HEK293 (cell line): ENCODE data around the gene CRTC3.
"Not testable (repeated sequence)": the region's sequence is repeated elsewhere in the genome, so short reads cannot be mapped to it uniquely, and the experiment has no call there.

Experiments used
- CTCF ChIA-PET: fragments of 350-600 bp; formaldehyde crosslinking; extraction: SDS; loops from one replicate; lab custom pipeline; 2021; ENCODE audit warnings: antibody characterized with exemption; lab: Yijun Ruan, JAX
- POLR2A ChIA-PET: fragments of 300-600 bp; formaldehyde crosslinking; extraction: SDS; loops from one replicate; lab custom pipeline; 2020; ENCODE audit warnings: antibody characterized with exemption, inconsistent platforms; lab: Yijun Ruan, JAX
- H3K27ac ChIP-seq: fragments of 200-500 bp; sonication (Bioruptor generic); 2 replicates; pipeline ENCODE4 v1.5.1; 2014; ENCODE audit warnings: low read depth, low read length, control low read depth, inconsistent platforms; ENCODE audit errors: extremely low read depth
- H3K36me3 ChIP-seq, 2 experiments: fragments of 200-500 bp in 1 of 2; sonication (Bioruptor generic) in 1 of 2; 1 replicate in 1 of 2; 2 replicates in 1 of 2; pipeline ENCODE4 v1.5.1; 2014 to 2017; ENCODE audit warnings: inconsistent platforms in 2 of 2, low read length in 2 of 2; ENCODE audit not compliant: control insufficient read depth in 2 of 2, insufficient read depth in 1 of 2
- H3K4me1 ChIP-seq: fragments of 200-500 bp; sonication (Bioruptor generic); 2 replicates; pipeline ENCODE4 v1.5.1; 2014; ENCODE audit warnings: mild to moderate bottlenecking, low read length, inconsistent platforms; ENCODE audit not compliant: control insufficient read depth, insufficient read depth
- H3K4me3 ChIP-seq: 2 replicates; pipeline ENCODE4 v1.5.1; 2011; ENCODE audit warnings: low read depth, mild to moderate bottlenecking, control low read depth, low read length, moderate library complexity
- H3K9me3 ChIP-seq: fragments of 200-500 bp; sonication (Bioruptor generic); 2 replicates; pipeline ENCODE4 v1.5.1; 2014; ENCODE audit warnings: low read depth, low read length, inconsistent platforms; ENCODE audit not compliant: control insufficient read depth, insufficient read depth
- GFI1B ChIP-seq: fragments of 450-650 bp; formaldehyde crosslinking; IDR thresholded peaks from 2 replicates; pipeline ENCODE4 v1.5.1; 2016; ENCODE audit warnings: missing biosample characterization, missing genetic modification characterization
- INSM2 ChIP-seq: fragments of 450-650 bp; formaldehyde crosslinking; IDR thresholded peaks from 2 replicates; pipeline ENCODE4 v1.5.1; 2016; ENCODE audit warnings: missing biosample characterization, missing genetic modification characterization
- YY2 ChIP-seq: fragments of 450-650 bp; formaldehyde crosslinking; IDR thresholded peaks from 2 replicates; pipeline ENCODE4 v1.5.1; 2016; ENCODE audit warnings: missing biosample characterization, missing genetic modification characterization
- ZBTB17 ChIP-seq: fragments of 450-650 bp; formaldehyde crosslinking; IDR thresholded peaks from 2 replicates; pipeline ENCODE4 v1.5.1; 2016; ENCODE audit warnings: missing biosample characterization, missing genetic modification characterization
- ZFP41 ChIP-seq: fragments of 450-650 bp; formaldehyde crosslinking; IDR thresholded peaks from 2 replicates; pipeline ENCODE4 v1.5.1; 2016; ENCODE audit warnings: missing biosample characterization, missing genetic modification characterization, borderline replicate concordance
- ZFP69B ChIP-seq: fragments of 450-650 bp; formaldehyde crosslinking; IDR thresholded peaks from 2 replicates; pipeline ENCODE4 v1.5.1; 2016; ENCODE audit warnings: missing biosample characterization, missing genetic modification characterization
- ZNF184 ChIP-seq: fragments of 450-650 bp; IDR thresholded peaks from 2 replicates; pipeline ENCODE4 v1.5.1; 2018; ENCODE audit warnings: missing biosample characterization, mild to moderate bottlenecking, missing genetic modification characterization
- ZNF26 ChIP-seq: fragments of 450-650 bp; formaldehyde crosslinking; IDR thresholded peaks from 2 replicates; pipeline ENCODE4 v1.5.1; 2016; ENCODE audit warnings: missing biosample characterization, missing genetic modification characterization
- ZNF274 ChIP-seq, 2 experiments: fragments of 200-500 bp in 1 of 2; fragments of 450-650 bp in 1 of 2; sonication (Bioruptor generic) in 1 of 2; formaldehyde crosslinking in 1 of 2; IDR thresholded peaks; 2 replicates each; pipeline versions ENCODE4 v1.5.1 to v1.6.1; 2014 to 2016; ENCODE audit warnings: borderline replicate concordance in 1 of 2, inconsistent platforms in 1 of 2, low read length in 1 of 2, missing biosample characterization in 1 of 2, missing genetic modification characterization in 1 of 2
- ZNF324 ChIP-seq: fragments of 450-650 bp; formaldehyde crosslinking; IDR thresholded peaks from 2 replicates; pipeline ENCODE4 v1.5.1; 2016; ENCODE audit warnings: missing biosample characterization, missing genetic modification characterization
- ZNF48 ChIP-seq: fragments of 450-650 bp; formaldehyde crosslinking; IDR thresholded peaks from 2 replicates; pipeline ENCODE4 v1.5.1; 2016; ENCODE audit warnings: missing biosample characterization, missing genetic modification characterization
- ZNF600 ChIP-seq: fragments of 450-650 bp; formaldehyde crosslinking; IDR thresholded peaks from 2 replicates; pipeline ENCODE4 v1.5.1; 2016; ENCODE audit warnings: missing biosample characterization, missing genetic modification characterization
- ZNF677 ChIP-seq: fragments of 450-650 bp; IDR thresholded peaks from 2 replicates; pipeline ENCODE4 v1.5.0; 2018; ENCODE audit warnings: missing biosample characterization, mild to moderate bottlenecking, missing genetic modification characterization, moderate library complexity
- ZNF701 ChIP-seq: fragments of 450-650 bp; formaldehyde crosslinking; IDR thresholded peaks from 2 replicates; pipeline ENCODE4 v1.5.1; 2016; ENCODE audit warnings: missing biosample characterization, missing genetic modification characterization
- ZNF768 ChIP-seq: fragments of 450-650 bp; formaldehyde crosslinking; IDR thresholded peaks from 2 replicates; pipeline ENCODE4 v1.5.1; 2018; ENCODE audit warnings: missing biosample characterization, mild to moderate bottlenecking, missing genetic modification characterization
- ZSCAN5A ChIP-seq: fragments of 450-650 bp; formaldehyde crosslinking; IDR thresholded peaks from 2 replicates; pipeline ENCODE4 v1.5.1; 2016; ENCODE audit warnings: missing biosample characterization, missing genetic modification characterization
- TF ChIP-seq, protein P1 (sequence below): fragments of 450-650 bp; formaldehyde crosslinking; IDR thresholded peaks from 2 replicates; pipeline ENCODE4; 2016; ENCODE audit warnings: missing biosample characterization, missing genetic modification characterization
- TF ChIP-seq, protein P2 (sequence below): fragments of 450-650 bp; IDR thresholded peaks from 2 replicates; pipeline ENCODE4 v1.5.1; 2018; ENCODE audit warnings: missing biosample characterization, missing genetic modification characterization
- TF ChIP-seq, protein P3 (sequence below): fragments of 450-650 bp; formaldehyde crosslinking; IDR thresholded peaks from 2 replicates; pipeline ENCODE4 v1.5.1; 2016; ENCODE audit warnings: missing biosample characterization, missing genetic modification characterization

Gene CRTC3

DNA sequence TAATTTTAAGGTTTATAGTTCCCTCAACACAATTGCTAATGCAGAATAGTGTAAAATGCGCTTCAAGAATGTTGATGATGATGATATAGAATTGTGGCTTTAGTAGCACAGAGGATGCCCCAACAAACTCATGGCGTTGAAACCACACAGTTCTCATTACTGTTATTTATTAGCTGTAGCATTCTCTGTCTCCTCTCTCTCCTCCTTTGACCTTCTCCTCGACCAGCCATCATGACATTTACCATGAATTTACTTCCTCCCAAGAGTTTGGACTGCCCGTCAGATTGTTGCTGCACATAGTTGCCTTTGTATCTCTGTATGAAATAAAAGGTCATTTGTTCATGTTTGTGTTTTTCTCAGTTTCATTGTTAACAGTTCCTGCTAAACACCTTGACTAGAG is 27.8 kb upstream of the CRTC3 start:
- Histone ChIP-seq H3K9me3 (no peaks in the 10 kb centered on the region; the same call in 1 of the 2 replicates), H3K27ac (no peak overlapping the region), H3K4me1 (no peaks in the 10 kb centered on the region), H3K4me3 (no peak overlapping the region), H3K36me3 (peaks cover 24 to 38% of the 10 kb centered on the region in 2 experiments)
- TF ChIP-seq ZNF48 (tag by site-specific recombination) (no peak), ZNF768 (no peak), ZNF677 (tag by site-specific recombination) (no peak), ZNF701 (no peak), ZSCAN5A (no peak), ZFP69B (no peak)
- TF ChIP-seq, protein P1, sequence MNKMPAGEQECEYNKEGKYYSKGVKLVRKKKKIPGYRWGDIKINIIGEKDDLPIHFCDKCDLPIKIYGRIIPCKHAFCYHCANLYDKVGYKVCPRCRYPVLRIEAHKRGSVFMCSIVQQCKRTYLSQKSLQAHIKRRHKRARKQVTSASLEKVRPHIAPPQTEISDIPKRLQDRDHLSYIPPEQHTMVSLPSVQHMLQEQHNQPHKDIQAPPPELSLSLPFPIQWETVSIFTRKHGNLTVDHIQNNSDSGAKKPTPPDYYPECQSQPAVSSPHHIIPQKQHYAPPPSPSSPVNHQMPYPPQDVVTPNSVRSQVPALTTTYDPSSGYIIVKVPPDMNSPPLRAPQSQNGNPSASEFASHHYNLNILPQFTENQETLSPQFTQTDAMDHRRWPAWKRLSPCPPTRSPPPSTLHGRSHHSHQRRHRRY (tag by site-specific recombination) = no peak
- TF ChIP-seq, protein P2, sequence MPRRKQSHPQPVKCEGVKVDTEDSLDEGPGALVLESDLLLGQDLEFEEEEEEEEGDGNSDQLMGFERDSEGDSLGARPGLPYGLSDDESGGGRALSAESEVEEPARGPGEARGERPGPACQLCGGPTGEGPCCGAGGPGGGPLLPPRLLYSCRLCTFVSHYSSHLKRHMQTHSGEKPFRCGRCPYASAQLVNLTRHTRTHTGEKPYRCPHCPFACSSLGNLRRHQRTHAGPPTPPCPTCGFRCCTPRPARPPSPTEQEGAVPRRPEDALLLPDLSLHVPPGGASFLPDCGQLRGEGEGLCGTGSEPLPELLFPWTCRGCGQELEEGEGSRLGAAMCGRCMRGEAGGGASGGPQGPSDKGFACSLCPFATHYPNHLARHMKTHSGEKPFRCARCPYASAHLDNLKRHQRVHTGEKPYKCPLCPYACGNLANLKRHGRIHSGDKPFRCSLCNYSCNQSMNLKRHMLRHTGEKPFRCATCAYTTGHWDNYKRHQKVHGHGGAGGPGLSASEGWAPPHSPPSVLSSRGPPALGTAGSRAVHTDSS (tag by site-specific recombination) = no peak
- TF ChIP-seq, protein P3, sequence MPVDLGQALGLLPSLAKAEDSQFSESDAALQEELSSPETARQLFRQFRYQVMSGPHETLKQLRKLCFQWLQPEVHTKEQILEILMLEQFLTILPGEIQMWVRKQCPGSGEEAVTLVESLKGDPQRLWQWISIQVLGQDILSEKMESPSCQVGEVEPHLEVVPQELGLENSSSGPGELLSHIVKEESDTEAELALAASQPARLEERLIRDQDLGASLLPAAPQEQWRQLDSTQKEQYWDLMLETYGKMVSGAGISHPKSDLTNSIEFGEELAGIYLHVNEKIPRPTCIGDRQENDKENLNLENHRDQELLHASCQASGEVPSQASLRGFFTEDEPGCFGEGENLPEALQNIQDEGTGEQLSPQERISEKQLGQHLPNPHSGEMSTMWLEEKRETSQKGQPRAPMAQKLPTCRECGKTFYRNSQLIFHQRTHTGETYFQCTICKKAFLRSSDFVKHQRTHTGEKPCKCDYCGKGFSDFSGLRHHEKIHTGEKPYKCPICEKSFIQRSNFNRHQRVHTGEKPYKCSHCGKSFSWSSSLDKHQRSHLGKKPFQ = no peak
- POLR2A ChIA-PET = no interaction called here
- CTCF ChIA-PET = interaction anchor here (1.2 to 2.0 kb wide), 2 partner anchors 20 to 182 kb away, joined by 3 to 9 read pairs; no protein-coding TSS in a partner anchor

DNA sequence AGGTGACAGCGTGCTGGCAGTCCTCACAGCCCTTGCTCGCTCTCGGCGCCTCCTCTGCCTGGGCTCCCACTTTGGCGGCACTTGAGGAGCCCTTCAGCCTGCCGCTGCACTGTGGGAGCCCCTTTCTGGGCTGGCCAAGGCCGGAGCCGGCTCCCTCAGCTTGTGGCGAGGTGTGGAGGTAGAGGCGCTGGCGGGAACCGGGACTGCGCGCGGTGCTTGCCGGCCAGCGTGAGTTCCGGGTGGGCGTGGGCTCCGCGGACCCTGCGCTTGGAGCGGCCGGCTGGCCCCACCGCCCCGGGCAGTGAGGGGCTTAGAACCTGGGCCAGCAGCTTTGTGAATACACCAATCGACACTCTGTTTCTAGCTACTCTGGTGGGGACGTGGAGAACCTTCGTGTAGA is 18.9 kb upstream of the CRTC3 start:
- H3K27ac ChIP-seq, H3K4me1 ChIP-seq, H3K36me3 ChIP-seq, H3K9me3 ChIP-seq, H3K4me3 ChIP-seq: not testable (repeated sequence)
- POLR2A ChIA-PET = interaction anchor here (0.5 kb wide), 1 partner anchor 383 kb away, joined by 3 read pairs; no protein-coding TSS in a partner anchor
- CTCF ChIA-PET = interaction anchor here (1.4 kb wide), 1 partner anchor 190 kb away, joined by 4 read pairs; no protein-coding TSS in a partner anchor

GRCh38 chr15:90511211-90511618 is 18.5 kb upstream of the CRTC3 start:
- POLR2A ChIA-PET = interaction anchor here (0.6 kb wide), 1 partner anchor 189 kb away, joined by 3 read pairs; no protein-coding TSS in a partner anchor
- not testable (repeated sequence) for H3K9me3 ChIP-seq, H3K4me1 ChIP-seq, H3K27ac ChIP-seq, H3K36me3 ChIP-seq, H3K4me3 ChIP-seq
- CTCF ChIA-PET = interaction anchor here (1.4 kb wide), 1 partner anchor 191 kb away, joined by 4 read pairs; no protein-coding TSS in a partner anchor

- Histone ChIP-seq H3K36me3 (no peaks in the 10 kb centered on the region; a peak in 1 of 3 replicates), H3K27ac (no peak overlapping the region), H3K4me3 (no peak overlapping the region), H3K4me1 (no peaks in the 10 kb centered on the region; the same call in 1 of the 2 replicates), H3K9me3 (no peaks in the 10 kb centered on the region)
- POLR2A ChIA-PET = interaction anchor here (0.9 kb wide), 1 partner anchor 193 kb away, joined by 4 read pairs; no protein-coding TSS in a partner anchor
- CTCF ChIA-PET = interaction anchor here (0.7 to 1.0 kb wide), 3 partner anchors 16 to 374 kb away, joined by 3 read pairs; no protein-coding TSS in a partner anchor
- TF ChIP-seq ZNF26 (tag by site-specific recombination) (no peak), ZNF274 (IDR thresholded peaks at IDR 0.05; ENCODE audit: low read length) (no peak), ZNF274 (tag by site-specific recombination; IDR thresholded peaks at IDR 0.05; ENCODE audit: borderline replicate concordance) (no peak), ZNF600 (no peak), ZNF324 (tag by site-specific recombination) (no peak), ZBTB17 (no peak), ZNF184 (tag by site-specific recombination) (no peak), INSM2 (tag by site-specific recombination) (no peak), GFI1B (no peak), ZFP41 (tag by site-specific recombination) (no peak), YY2 (no peak)
Observed at GRCh38 chr15:90512276-90512675, 17.4 kb upstream of the CRTC3 start.
